ENCODE data around the gene PSMD10.

PSMD10 gene

GRCh38 chrX:108072746-108073145 is 18.6 kb downstream of the PSMD10 start:
- DNase-seq (ENCODE audit: low spot score) = no peak

GRCh38 chrX:108071578-108071977 is 19.8 kb downstream of the PSMD10 start:
- DNase-seq (ENCODE audit: low spot score) = no peak

- DNase-seq (ENCODE audit: low spot score) = no peak
Observed at GRCh38 chrX:108070891-108071290, 20.5 kb downstream of the PSMD10 start.

- DNase-seq (ENCODE audit: low spot score) = no peak
Observed at GRCh38 chrX:108068121-108068520, 23.2 kb downstream of the PSMD10 start.

GRCh38 chrX:108064613-108065012 is 26.7 kb downstream of the PSMD10 start:
- DNase-seq (ENCODE audit: low spot score) = no peak

- no peak for DNase-seq (ENCODE audit: low spot score)
Observed at GRCh38 chrX:108064001-108064400, 27.3 kb downstream of the PSMD10 start.

- no peak for DNase-seq (ENCODE audit: low spot score)
Observed at GRCh38 chrX:108059801-108060200, 31.5 kb downstream of the PSMD10 start.

- DNase-seq (ENCODE audit: low spot score) = no peak
Observed at GRCh38 chrX:108055546-108055945, 35.8 kb downstream of the PSMD10 start.

GRCh38 chrX:108053218-108053617 is 38.1 kb downstream of the PSMD10 start:
- DNase-seq (ENCODE audit: low spot score) = no peak

GRCh38 chrX:108049649-108050048 is 41.7 kb downstream of the PSMD10 start:
- DNase-seq (ENCODE audit: low spot score) = no peak

- DNase-seq (ENCODE audit: low spot score) = no peak
Observed at GRCh38 chrX:108044554-108045256, 46.6 kb downstream of the PSMD10 start, which contains the start of gene VSIG1. Gene VSIG1 (plus strand): TSS chrX:108045065. CDS start chrX:108045131, 66 bp downstream.

- no peak for DNase-seq (ENCODE audit: low spot score)
Observed at GRCh38 chrX:108036298-108036973, 54.9 kb downstream of the PSMD10 start.

GRCh38 chrX:108034725-108035124 is 56.6 kb downstream of the PSMD10 start:
- no peak for DNase-seq (ENCODE audit: low spot score)
